GM19438 (cell line): ENCODE data around the gene MMAB.

Source experiments
- ATAC-seq: cut with Tn5 transposase; IDR thresholded peaks from one replicate; pipeline ENCODE4 v1.9.1; 2021; ENCODE audit warnings: low read depth; ENCODE audit not compliant: unreplicated experiment

The MMAB gene

GRCh38 chr12:109560867-109561710, 12.2 kb downstream of the MMAB start:
- ATAC-seq = no peak

DNA sequence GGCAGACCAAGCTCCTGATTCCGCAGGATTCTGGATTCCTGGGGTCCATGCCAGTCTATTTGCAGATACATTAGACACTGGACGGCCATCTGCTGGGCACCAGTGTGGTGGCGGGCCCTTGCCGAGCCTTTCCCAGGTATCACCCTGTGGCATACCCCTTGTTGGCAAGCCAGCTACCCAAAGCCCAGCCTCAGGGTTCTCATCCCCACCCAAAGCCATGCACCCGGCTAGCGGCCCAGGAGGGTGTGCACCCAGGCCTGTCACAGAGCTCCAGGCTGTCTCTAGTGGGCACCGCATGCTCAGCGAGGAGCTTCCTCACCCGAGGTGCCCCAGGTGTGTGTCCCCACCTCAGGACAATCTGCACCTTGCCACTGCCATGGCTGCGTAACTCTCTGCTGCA, 13.7 kb downstream of the MMAB start:
- ATAC-seq = no peak

GRCh38 chr12:109559200-109559505, 14.2 kb downstream of the MMAB start:
- ATAC-seq = no peak

GRCh38 chr12:109558374-109559199, 14.7 kb downstream of the MMAB start:
- no peak for ATAC-seq

GRCh38 chr12:109557805-109558204, 15.5 kb downstream of the MMAB start:
- no peak for ATAC-seq

- no peak for ATAC-seq
Measured at GRCh38 chr12:109557200-109557599, 16.1 kb downstream of the MMAB start.

DNA sequence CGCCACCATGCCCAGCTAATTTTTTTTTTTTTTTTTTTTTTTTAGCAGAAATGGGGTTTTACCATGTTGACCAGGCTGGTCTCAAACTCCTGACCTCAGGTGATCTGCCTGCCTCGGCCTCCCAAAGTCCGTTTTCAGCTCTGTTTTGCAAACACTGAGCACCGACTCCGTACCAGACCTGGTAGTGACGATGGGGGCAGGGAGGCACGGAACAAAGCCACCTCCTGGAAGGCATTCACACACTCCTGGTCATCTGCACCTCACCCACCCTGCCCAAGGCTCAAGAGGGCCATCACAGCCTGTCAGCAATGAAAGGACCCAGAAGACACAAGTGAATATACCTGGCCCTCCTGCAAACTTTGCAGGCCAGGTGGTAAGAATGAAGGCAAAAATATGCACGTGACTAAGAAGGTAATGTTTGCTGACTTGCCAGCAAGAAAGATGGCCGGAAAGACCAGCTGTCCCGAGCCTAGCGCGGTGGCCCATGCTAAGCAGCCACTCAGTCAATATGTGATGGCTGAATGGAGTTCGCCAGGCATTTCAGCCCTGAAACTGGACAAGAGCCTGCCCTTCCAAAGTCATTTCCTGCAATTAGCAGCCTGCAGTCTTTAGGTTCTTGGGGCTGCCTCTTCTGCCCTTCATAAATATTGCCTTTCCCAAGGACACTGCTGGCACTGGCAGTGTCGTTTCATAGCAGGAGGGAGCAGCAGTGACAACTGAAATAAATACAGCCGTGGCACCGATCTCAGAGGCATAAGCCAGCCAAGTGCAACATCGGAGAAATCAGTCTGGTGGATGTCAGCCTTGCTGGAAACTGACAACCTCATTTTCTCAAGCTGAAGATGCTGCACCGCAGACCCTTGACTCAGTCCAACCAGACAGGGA, 17.6 kb downstream of the MMAB start:
- no peak for ATAC-seq

DNA sequence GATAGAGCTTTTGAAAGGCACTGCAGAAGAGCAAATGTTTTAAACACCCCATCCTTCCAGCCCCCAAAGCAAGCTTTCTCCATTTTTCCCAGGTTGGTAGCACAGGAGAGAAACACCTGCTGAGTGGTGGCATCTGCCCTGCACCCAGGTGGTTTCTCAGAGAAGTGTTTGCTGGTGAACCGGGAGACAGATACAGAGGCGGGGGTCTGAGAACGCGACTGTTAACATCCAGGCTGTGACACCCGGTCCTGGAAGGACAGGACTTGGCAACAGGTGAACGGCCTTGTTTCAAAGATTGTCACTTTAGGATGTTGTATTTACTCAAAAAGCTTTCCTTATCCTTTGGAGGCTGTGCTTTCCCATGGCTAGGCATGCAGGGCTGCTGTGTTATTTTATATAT, 18.5 kb downstream of the MMAB start:
- ATAC-seq = no peak

DNA sequence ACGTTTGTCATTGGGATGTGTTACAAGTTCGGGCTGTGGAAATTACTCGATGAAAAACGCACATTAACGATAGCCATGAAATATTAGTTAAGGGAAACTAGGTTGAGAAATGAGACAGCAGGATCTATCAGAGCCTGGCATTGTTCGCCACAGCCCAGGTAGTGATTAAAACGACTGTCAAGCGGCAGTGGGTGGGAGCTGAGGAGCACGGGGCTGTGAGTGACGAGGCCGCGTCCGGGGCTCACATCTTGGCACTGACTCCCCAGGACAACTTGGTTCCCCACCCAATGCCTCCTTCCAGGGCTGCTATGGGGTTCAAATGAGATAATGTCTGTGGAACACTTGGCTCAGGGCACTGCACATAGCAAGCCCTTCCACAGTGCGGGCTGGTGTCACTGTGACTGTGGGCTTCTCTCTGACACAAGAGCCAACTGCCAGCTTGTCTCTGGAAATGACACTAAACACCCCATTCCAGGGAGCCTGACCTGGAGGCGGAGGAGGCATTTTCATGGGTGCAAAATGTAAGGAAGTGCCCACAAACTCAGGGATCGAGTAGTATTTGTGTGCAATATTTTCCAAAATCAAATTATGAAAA, 19.3 kb downstream of the MMAB start:
- ATAC-seq = no peak

GRCh38 chr12:109553483-109553882, 19.8 kb downstream of the MMAB start:
- ATAC-seq = no peak

DNA sequence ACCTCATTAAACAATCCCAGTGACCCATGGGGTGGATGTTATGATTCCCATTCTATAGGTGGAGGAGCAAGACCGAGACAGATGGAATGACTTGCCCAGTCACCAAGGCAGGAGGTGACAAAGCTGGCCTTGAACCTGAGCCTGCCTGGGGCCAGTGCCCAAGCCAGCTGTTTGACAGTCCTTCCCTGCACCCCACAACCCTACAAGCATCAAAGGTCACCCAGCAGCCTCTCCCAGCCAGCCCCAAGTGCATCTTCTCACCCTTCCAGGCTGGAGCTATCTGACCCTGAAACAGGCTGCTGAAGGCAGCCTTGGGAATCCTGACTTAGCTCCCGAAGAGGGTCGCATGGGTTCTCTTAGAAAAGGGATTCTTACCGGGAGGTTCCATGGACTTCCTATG, 20.3 kb downstream of the MMAB start:
- ATAC-seq = no peak

GRCh38 chr12:109551108-109551507, 22.2 kb downstream of the MMAB start:
- no peak for ATAC-seq

DNA sequence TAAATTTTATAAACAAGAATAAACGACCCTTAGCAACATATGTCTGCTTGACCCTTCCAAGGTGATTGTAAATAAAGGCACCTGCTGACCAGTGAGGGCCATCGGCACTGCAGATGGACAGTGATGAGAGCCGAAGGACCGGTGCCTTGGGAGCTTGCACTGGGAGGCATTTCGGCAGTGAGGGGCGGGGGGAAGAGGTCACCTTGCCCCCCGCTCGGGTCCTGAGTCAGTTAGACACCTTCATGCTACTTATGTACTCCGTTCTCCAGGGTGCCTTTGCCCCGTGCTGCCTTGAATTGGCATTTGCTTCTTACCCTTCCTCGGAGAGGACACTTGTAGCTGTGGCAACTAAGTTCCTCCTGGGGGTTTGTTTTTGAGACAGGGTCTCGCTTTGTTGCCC, 23.0 kb downstream of the MMAB start:
- no peak for ATAC-seq

- no peak for ATAC-seq
Measured at GRCh38 chr12:109549613-109550270, 23.6 kb downstream of the MMAB start.

GRCh38 chr12:109548258-109548657, 25.0 kb downstream of the MMAB start:
- ATAC-seq = no peak

GRCh38 chr12:109547286-109547685, 26.0 kb downstream of the MMAB start:
- no peak for ATAC-seq

DNA sequence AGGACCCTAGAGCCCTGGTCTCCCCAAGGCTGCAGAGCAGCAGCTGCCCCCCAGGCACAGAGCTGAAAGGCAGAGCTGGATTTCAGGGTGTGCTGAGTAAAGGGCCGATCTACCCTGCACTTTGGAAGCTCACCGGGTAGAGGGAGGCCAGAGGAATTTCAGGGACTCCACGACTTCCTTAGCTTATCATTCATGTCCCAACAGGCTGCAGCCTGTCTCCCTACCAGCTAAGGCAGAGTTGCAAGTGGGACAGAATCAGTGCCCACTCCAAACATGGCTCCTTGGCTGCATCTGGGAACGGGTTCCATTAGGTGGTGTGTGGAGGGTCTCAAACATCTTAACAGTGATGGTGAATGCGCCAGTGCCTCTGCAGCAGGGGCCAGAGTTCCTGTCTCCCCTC, 27.5 kb downstream of the MMAB start:
- ATAC-seq = no peak

GRCh38 chr12:109544955-109545531, 28.3 kb downstream of the MMAB start:
- ATAC-seq = no peak

GRCh38 chr12:109542876-109543275, 30.4 kb downstream of the MMAB start:
- ATAC-seq = no peak

- ATAC-seq = no peak
Measured at GRCh38 chr12:109542014-109542413, 31.3 kb downstream of the MMAB start.
